Pancreas (tissue), 10 donors: ENCODE measurements around the gene KRTAP5-10. TPM values are rescaled to one million over a fixed set of nuclear protein-coding genes. Genes with fewer than 3 reads are reported as not detected.

Experiments
- ATAC-seq, 4 donors: fragments of 200-7000 bp; cut with Tn5 transposase; one replicate each; pipeline versions ENCODE4 v1.8.0 to v1.9.1; 2020; ENCODE audit warnings: mild to moderate bottlenecking in 4 of 4, moderate library complexity in 4 of 4
- DNase-seq, 6 donors: peaks; one replicate each; pipeline ENCODE4 v3.0.0-alpha.2; 2020
- FAIRE-seq: peaks from 2 replicates; lab custom pipeline; 2012; peaks lifted over from hg19 to GRCh38; lab: Jason Lieb, UNC
- H3K27ac ChIP-seq, 4 donors: fragments of 200-600 bp; sonication (generic); 1 replicate in 3 of 4; 2 replicates in 1 of 4; pipeline versions ENCODE4 v1.5.0 to v1.8.0; 2020
- H3K27me3 ChIP-seq, 4 donors: fragments of 200-600 bp; one replicate each; pipeline ENCODE4 v1.8.0; 2021
- H3K36me3 ChIP-seq, 3 donors: fragments of 200-600 bp; sonication (generic) in 1 of 3; one replicate each; pipeline versions ENCODE4 v1.5.0 to v1.8.0; 2020 to 2021
- H3K4me1 ChIP-seq, 3 donors: fragments of 200-600 bp; one replicate each; pipeline ENCODE4 v1.8.0; 2021
- H3K4me3 ChIP-seq, 4 donors: fragments of 200-600 bp; sonication (generic) in 2 of 4; one replicate each; pipeline versions ENCODE4 v1.5.0 to v1.8.0; 2020 to 2021
- H3K9me3 ChIP-seq, 4 donors: fragments of 200-600 bp; one replicate each; pipeline ENCODE4 v1.8.0; 2021
- WGBS, 2 donors: extraction: QIAGEN DNeasy Blood & Tissue Kit; methylation state at CpG; one replicate each; pipeline ENCODE4 v1.1.7; 2013; 5-methylcytosine and 5-hydroxymethylcytosine counted together
- intact Hi-C, 3 donors: fragments of 100-400 bp; cut with DNase I; formaldehyde crosslinking; loops; one replicate each; pipeline versions ENCODE4 v1.11.1 to v1.14.2; 2022
- polyA plus RNA-seq, 2 donors: library from polyadenylated mRNA; stranded (reverse); fragments of 200-250 nt; gene quantifications; one replicate each; pipeline ENCODE4 v1.2.3, GENCODE V29; 2013
- total RNA-seq, 6 donors: library from RNA; stranded (reverse); fragmentation: NEBNext Ultra II Directional in 4 of 6; extraction: Animal tissue kit (Norgen Biotek cat#: 25700) in 4 of 6; gene quantifications; one replicate each; pipeline versions ENCODE4 v1.2.1 to v1.2.4, GENCODE V29; 2021 to 2023
- TF ChIP-seq, protein P1 (sequence below), 4 donors: fragments of 200-600 bp; sonication (generic) in 3 of 4; IDR thresholded peaks; one replicate each; pipeline versions ENCODE4 v1.5.0 to v1.8.0; 2021; ENCODE audit warnings: antibody characterized with exemption in 4 of 4
- donor health status: healthy with polysubstance abuse.
- donor health status: DM: no; HTN: no; CAD: no; lungs with moderate emphysema.
- donor health status: DM: no; HTN: no; CAD: no.
- donor health status: control.
- donor health status: control.
- donor health status: Bipolar disorder and iron deficiency.
- donor health status: DM: yes; HTN: yes; CAD: no.
- donor health status: DM: no; HTN: no; CAD: no.
- donor health status: DM: no; HTN: no; CAD: no.
- donor health status: DM: yes; HTN: yes; CAD: no.

Gene KRTAP5-10, protein sequence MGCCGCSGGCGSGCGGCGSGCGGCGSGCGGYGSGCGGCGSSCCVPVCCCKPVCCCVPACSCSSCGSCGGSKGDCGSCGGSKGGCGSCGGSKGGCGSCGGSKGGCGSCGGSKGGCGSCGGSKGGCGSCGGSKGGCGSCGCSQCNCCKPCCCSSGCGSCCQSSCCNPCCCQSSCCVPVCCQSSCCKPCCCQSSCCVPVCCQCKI
- total RNA-seq (under 1 TPM in 1 of 6 donors, not detected in 5; 0.24 TPM), polyA plus RNA-seq (under 1 TPM; 0.31 to 0.53 TPM)

DNA sequence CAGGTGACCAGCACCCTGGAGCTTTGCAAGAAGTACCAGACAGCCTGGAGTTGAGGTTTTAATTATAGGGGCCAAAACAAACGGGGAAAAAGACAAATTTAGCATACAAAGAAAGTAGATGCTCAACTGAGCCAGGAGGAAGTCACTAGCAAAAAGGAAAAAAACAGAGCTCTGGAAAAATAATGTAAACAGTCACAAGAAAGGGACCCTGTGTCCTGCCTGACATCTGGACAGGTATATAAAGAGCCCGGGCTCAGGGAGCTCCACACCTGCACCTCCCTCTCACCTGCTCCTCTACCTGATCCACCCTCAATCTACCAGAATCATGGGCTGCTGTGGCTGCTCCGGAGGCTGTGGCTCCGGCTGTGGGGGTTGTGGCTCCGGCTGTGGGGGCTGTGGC, at the start of gene KRTAP5-10:
Gene KRTAP5-10 (plus strand): TSS at position 301 of the 400 bp plus-strand sequence. CDS start 25 bp downstream, at position 326.
- no peaks in the 10 kb centered on the region for H3K9me3 ChIP-seq
- H3K36me3 ChIP-seq = no peaks in the 10 kb centered on the region
- intact Hi-C loops = no loop called here
- H3K27me3 ChIP-seq = no peaks in the 10 kb centered on the region
- H3K4me3 ChIP-seq = no peak within 1 kb of the TSS
- WGBS, 2 donors = 70 to 73% methylated on average over 5 of the region's 5 CpGs
- ATAC-seq = no peak
- TF ChIP-seq, protein P1, sequence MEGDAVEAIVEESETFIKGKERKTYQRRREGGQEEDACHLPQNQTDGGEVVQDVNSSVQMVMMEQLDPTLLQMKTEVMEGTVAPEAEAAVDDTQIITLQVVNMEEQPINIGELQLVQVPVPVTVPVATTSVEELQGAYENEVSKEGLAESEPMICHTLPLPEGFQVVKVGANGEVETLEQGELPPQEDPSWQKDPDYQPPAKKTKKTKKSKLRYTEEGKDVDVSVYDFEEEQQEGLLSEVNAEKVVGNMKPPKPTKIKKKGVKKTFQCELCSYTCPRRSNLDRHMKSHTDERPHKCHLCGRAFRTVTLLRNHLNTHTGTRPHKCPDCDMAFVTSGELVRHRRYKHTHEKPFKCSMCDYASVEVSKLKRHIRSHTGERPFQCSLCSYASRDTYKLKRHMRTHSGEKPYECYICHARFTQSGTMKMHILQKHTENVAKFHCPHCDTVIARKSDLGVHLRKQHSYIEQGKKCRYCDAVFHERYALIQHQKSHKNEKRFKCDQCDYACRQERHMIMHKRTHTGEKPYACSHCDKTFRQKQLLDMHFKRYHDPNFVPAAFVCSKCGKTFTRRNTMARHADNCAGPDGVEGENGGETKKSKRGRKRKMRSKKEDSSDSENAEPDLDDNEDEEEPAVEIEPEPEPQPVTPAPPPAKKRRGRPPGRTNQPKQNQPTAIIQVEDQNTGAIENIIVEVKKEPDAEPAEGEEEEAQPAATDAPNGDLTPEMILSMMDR (IDR thresholded peaks at IDR 0.05) = no peak
- H3K4me1 ChIP-seq = no peaks in the 10 kb centered on the region
- no peak for DNase-seq
- no peak within 1 kb of the TSS for H3K27ac ChIP-seq
- FAIRE-seq = no peak

DNA sequence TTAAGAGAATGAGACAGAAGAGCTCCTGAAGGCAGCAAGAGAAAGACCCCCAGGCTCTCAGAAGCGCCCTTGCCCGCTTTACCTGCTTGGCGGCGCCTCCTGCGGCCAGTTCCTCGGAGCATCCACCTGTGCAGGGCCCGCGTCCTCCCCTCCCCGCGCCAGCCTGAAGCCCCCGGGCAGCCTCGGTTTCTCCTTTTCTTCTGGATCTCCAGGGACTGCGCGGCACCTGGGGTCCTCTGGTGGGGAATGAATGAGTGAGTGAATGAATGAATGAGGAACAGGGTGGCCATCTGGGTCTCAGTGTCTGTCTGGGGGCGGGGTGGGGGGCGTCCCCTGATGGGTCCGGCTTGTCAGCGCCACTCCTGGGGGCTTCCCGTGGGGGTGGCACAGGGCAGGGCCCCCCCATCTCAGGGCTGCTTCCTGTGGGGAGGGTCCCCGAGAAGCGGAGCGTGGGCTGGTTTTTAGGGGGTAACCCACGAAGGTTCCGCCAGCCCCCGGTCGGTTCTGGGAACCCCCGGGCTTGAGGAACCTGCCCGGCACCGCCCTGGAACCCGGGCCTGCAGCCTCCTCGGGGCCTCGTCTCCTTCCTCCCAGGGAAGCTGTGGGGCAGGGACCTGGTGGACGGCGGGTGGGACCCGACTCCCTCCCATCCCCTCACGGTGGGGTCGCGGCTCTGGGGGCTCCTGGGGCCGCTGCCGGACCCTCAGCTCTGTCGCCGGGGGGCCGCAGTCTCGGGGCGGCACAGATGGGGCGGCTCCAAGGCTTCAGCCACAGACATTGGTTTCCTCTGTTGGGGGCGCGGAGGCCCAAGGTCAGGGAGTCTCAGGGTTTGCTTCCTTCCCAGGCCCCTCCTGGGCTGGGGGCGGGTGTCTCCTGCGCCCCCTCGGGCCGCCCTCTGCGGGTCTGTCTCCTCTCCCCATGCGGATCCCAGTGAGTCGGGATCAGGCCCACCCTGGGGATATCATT, 46.6 kb upstream of the KRTAP5-10 start:
- intact Hi-C loops = no loop called here

DNA sequence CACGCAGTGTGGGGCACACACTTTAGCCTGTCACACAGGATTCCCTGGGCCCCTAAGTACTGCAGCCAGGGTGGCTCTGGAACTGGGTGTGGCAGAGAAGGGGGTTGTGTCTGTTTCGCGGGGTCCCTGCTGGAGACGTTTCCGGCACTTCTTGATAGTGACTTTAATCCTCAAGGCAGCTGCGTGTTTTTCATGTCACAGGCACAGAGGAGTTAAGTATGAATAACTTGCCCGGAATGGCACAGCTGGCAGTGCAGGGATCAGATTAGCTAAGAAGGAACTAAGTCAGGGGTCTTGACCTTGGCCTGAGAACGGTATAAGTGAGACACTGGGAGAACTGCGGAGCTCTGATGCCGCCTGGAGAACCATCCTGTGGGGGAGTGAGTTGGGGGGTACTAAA, 45.8 kb upstream of the KRTAP5-10 start:
- no peak for FAIRE-seq
- TF ChIP-seq, protein P1 (IDR thresholded peaks at IDR 0.05) = no peak
- H3K4me3 ChIP-seq = no peak overlapping the region
- H3K27me3 ChIP-seq = no peaks in the 10 kb centered on the region
- intact Hi-C loops = no loop called here
- 74 to 78% methylated on average over 10 of the region's 10 CpGs for WGBS, 2 donors
- H3K9me3 ChIP-seq = no peaks in the 10 kb centered on the region
- no peaks in the 10 kb centered on the region for H3K36me3 ChIP-seq
- no peak overlapping the region for H3K27ac ChIP-seq
- DNase-seq = no peak
- no peak for ATAC-seq
- H3K4me1 ChIP-seq = no peaks in the 10 kb centered on the region

More for the DNA sequence above, 46.6 kb upstream of the KRTAP5-10 start:
- 92% methylated on average over 50 to 55 of the region's 55 CpGs for WGBS, 2 donors
- Histone ChIP-seq H3K4me1 (no peaks in the 10 kb centered on the region), H3K9me3 (no peaks in the 10 kb centered on the region), H3K27ac (no peak overlapping the region), H3K4me3 (no peak overlapping the region), H3K36me3 (no peaks in the 10 kb centered on the region), H3K27me3 (no peaks in the 10 kb centered on the region)
- DNase-seq (no peak), ATAC-seq (no peak), FAIRE-seq (no peak)
- TF ChIP-seq, protein P1 (IDR thresholded peaks at IDR 0.05) = no peak

DNA sequence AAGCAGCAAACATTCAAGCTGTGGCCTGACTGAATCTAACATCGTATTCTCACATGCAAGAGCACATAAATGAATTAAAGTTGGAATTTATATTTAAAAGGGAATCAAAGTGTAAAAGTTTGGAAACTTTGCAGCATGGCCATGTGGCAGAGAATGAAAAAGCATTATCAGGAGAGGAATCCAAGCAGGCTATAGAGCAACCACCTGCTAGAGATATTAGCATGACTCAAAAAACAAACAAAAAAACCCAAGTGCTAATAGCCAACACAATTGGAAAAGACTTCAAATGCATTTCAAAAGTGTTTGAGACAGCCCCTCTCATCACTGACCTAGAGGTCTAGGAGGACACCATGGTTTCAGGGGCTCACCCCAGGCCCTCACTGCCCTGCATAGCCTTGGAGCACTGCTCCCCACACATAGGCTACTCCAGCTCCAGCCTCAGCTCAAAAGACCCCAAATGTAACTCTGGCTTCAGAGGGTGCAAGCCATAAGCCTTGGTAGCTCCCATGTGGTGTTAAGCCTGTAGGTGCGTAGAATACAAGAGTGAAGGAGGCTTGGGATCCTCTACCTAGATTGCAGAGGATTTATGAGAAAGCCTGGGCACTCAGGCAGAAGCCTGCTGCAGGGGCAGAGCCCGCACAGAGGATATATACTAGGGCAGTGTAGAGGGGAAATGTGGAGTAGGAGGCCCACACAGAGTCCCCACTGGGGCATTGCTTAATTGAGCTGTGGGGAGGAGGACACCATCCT, 40.0 kb upstream of the KRTAP5-10 start:
- H3K27me3 ChIP-seq = no peaks in the 10 kb centered on the region
- no peak for FAIRE-seq

More for the DNA sequence above, 40.0 kb upstream of the KRTAP5-10 start:
- 65 to 76% methylated on average over 3 of the region's 3 CpGs for WGBS, 2 donors
- TF ChIP-seq, protein P1 (IDR thresholded peaks at IDR 0.05) = no peak
- ATAC-seq (no peak), DNase-seq (no peak)
- Histone ChIP-seq H3K36me3 (no peaks in the 10 kb centered on the region), H3K27ac (no peak overlapping the region), H3K9me3 (no peaks in the 10 kb centered on the region), H3K4me1 (no peaks in the 10 kb centered on the region), H3K4me3 (no peak overlapping the region)
- intact Hi-C loops = loop anchor here in 1 of 3 donors (10.0 kb wide), 1 partner anchor 61 kb away; no protein-coding TSS in a partner anchor
